Measurements from ENCODE around the gene C1orf56.

Gene C1orf56

DNA sequence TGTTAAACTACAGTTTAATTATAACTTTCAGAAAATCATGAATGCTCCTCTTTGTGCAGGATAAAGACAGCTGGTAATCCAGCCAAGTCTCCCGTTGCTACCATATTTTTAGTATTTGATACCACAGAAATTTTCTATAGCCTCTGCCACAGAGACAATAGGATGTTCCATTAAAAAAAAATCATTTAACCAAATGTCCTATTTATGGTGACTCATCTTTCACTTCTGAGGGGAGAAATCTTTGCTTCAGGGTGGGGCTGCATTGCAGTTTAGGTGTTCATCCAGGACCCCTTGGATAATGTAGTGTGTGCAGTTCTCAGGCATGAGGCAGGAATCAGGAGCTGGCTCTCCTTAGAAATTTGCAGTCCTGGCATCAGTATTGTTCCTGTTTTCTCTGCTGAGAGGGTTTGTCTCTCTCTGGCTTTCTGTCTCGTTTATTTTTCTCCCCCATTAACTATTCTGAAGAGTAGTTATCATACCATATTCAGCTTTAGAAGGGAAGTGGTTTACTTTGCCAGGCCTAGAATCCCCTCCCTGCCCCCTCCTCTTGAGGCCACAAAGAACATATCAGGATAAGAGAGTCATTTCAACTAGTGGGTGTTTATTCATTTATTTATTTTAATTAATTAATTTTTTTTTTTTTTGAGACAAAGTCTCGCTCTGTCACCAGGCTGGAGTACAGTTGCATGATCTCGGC lies 36.2 kb upstream of the C1orf56 start:
- H3K27me3 ChIP-seq (ENCODE audit: control insufficient read depth, low read length), result no peaks in the 10 kb centered on the region
- peaks cover 28% of the 10 kb centered on the region for H3K4me1 ChIP-seq (ENCODE audit: control insufficient read depth, low read length)
- no peaks in the 10 kb centered on the region for H4K20me1 ChIP-seq (ENCODE audit: control insufficient read depth, insufficient read depth, low read depth, low read length)
- H3K9me3 ChIP-seq (ENCODE audit: control insufficient read depth, insufficient read depth, low read length), result no peaks in the 10 kb centered on the region
- no peak overlapping the region for H3K4me3 ChIP-seq (ENCODE audit: low read length)
- no peak for TF ChIP-seq EZH2phosphoT487 (IDR thresholded peaks at IDR 0.05; ENCODE audit: borderline replicate concordance, low read length)
- TF ChIP-seq, protein P1, sequence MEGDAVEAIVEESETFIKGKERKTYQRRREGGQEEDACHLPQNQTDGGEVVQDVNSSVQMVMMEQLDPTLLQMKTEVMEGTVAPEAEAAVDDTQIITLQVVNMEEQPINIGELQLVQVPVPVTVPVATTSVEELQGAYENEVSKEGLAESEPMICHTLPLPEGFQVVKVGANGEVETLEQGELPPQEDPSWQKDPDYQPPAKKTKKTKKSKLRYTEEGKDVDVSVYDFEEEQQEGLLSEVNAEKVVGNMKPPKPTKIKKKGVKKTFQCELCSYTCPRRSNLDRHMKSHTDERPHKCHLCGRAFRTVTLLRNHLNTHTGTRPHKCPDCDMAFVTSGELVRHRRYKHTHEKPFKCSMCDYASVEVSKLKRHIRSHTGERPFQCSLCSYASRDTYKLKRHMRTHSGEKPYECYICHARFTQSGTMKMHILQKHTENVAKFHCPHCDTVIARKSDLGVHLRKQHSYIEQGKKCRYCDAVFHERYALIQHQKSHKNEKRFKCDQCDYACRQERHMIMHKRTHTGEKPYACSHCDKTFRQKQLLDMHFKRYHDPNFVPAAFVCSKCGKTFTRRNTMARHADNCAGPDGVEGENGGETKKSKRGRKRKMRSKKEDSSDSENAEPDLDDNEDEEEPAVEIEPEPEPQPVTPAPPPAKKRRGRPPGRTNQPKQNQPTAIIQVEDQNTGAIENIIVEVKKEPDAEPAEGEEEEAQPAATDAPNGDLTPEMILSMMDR (IDR thresholded peaks at IDR 0.05; ENCODE audit: low read depth, low read length, poor library complexity, severe bottlenecking), result no peak
- H3K27ac ChIP-seq (ENCODE audit: low read depth, low read length), result no peak overlapping the region
- no peak overlapping the region for H3K4me2 ChIP-seq (ENCODE audit: low read length)
- H3K36me3 ChIP-seq (ENCODE audit: control insufficient read depth, low read length), result 0 out of 2 replicates have a peak, but pooled peaks cover 3% of the 10 kb centered on the region
- peaks cover 24% of the 10 kb centered on the region for H3K79me2 ChIP-seq (ENCODE audit: control insufficient read depth, low read length)
- H3F3A ChIP-seq (ENCODE audit: control insufficient read depth, insufficient read depth), result peaks cover 6% of the 10 kb centered on the region
- no peaks in the 10 kb centered on the region for H3K9me2 ChIP-seq (replicated peaks; ENCODE audit: control insufficient read depth, low read length)

GRCh38 chr1:151012684-151013471 lies 34.7 kb upstream of the C1orf56 start:
- Histone ChIP-seq H3K27me3 (ENCODE audit: control insufficient read depth, low read length) (no peaks in the 10 kb centered on the region), H4K20me1 (ENCODE audit: control insufficient read depth, insufficient read depth, low read depth, low read length) (no peaks in the 10 kb centered on the region), H3K4me2 (ENCODE audit: low read length) (no peak overlapping the region), H3F3A (ENCODE audit: control insufficient read depth, insufficient read depth) (peaks cover under 1% of the 10 kb centered on the region), H3K79me2 (ENCODE audit: control insufficient read depth, low read length) (peaks cover 24% of the 10 kb centered on the region), H3K4me3 (ENCODE audit: low read length) (no peak overlapping the region), H3K9me2 (replicated peaks; ENCODE audit: control insufficient read depth, low read length) (no peaks in the 10 kb centered on the region), H3K9me3 (ENCODE audit: control insufficient read depth, insufficient read depth, low read length) (no peaks in the 10 kb centered on the region), H3K27ac (ENCODE audit: low read depth, low read length) (no peak overlapping the region), H3K36me3 (ENCODE audit: control insufficient read depth, low read length) (peaks cover 3% of the 10 kb centered on the region; the same call in 1 of the 2 replicates), H3K4me1 (ENCODE audit: control insufficient read depth, low read length) (peaks cover 12% of the 10 kb centered on the region)
- TF ChIP-seq, protein P1 (IDR thresholded peaks at IDR 0.05; ENCODE audit: low read depth, low read length, poor library complexity, severe bottlenecking), result no peak
- no peak for TF ChIP-seq EZH2phosphoT487 (IDR thresholded peaks at IDR 0.05; ENCODE audit: borderline replicate concordance, low read length)

DNA sequence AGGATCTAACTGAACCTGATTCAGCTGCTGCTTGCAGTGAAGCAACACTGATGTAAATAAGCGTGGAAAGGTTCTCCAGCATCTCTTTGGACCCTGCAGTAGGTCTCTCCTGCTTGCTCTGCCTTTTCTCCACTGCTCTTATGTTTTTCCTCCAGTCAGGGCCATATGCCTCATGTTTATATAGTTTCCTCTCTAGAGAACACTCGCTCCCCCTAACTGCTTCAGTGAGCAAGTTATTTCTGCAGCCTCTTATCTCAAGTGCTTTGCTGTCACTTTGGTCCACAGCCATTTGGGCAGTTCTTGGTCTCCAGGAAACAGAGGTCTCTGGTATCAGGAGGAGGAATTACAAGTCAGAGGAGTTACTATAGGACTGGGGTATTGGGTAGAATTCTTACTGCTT lies 34.0 kb upstream of the C1orf56 start:
- Histone ChIP-seq H3F3A (ENCODE audit: control insufficient read depth, insufficient read depth) (no peaks in the 10 kb centered on the region; the same call in 1 of the 2 replicates), H3K4me2 (ENCODE audit: low read length) (no peak overlapping the region), H3K27me3 (ENCODE audit: control insufficient read depth, low read length) (no peaks in the 10 kb centered on the region), H4K20me1 (ENCODE audit: control insufficient read depth, insufficient read depth, low read depth, low read length) (no peaks in the 10 kb centered on the region), H3K79me2 (ENCODE audit: control insufficient read depth, low read length) (peaks cover 22% of the 10 kb centered on the region), H3K27ac (ENCODE audit: low read depth, low read length) (no peak overlapping the region), H3K9me3 (ENCODE audit: control insufficient read depth, insufficient read depth, low read length) (no peaks in the 10 kb centered on the region), H3K9me2 (replicated peaks; ENCODE audit: control insufficient read depth, low read length) (no peaks in the 10 kb centered on the region), H3K4me1 (ENCODE audit: control insufficient read depth, low read length) (peaks cover 10% of the 10 kb centered on the region), H3K4me3 (ENCODE audit: low read length) (no peak overlapping the region), H3K36me3 (ENCODE audit: control insufficient read depth, low read length) (peaks cover 6% of the 10 kb centered on the region)
- TF ChIP-seq, protein P1 (IDR thresholded peaks at IDR 0.05; ENCODE audit: low read depth, low read length, poor library complexity, severe bottlenecking), result no peak
- TF ChIP-seq EZH2phosphoT487 (IDR thresholded peaks at IDR 0.05; ENCODE audit: borderline replicate concordance, low read length), result no peak

Data from DOHH2 (cell line).